Central memory CD4-positive, alpha-beta T cell (primary cell): Measurements from ENCODE around the gene ARHGDIA.

ENCODE experiments used
- DNase-seq: peaks from one replicate; pipeline ENCODE4 v3.0.0; 2022

The ARHGDIA gene

GRCh38 chr17:81822996-81823819 is 47.9 kb downstream of the ARHGDIA start:
- DNase-seq: no peak

DNA sequence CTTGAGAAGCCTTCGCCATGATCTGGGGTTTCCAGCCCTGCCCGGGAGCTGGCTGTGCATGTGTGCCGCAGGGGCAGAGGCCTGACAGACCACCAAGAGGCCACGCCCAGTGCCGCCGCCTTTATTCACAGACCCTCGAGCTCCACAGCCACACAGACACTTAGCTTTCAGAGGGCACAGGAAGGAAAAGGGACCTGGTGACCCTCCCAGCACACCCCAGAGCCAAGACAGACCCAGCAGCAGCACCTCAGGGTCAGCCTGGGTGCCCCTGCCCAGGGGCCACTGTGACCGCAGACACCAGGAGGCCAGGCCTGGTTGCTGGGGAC is 48.9 kb downstream of the ARHGDIA start:
- no peak for DNase-seq

DNA sequence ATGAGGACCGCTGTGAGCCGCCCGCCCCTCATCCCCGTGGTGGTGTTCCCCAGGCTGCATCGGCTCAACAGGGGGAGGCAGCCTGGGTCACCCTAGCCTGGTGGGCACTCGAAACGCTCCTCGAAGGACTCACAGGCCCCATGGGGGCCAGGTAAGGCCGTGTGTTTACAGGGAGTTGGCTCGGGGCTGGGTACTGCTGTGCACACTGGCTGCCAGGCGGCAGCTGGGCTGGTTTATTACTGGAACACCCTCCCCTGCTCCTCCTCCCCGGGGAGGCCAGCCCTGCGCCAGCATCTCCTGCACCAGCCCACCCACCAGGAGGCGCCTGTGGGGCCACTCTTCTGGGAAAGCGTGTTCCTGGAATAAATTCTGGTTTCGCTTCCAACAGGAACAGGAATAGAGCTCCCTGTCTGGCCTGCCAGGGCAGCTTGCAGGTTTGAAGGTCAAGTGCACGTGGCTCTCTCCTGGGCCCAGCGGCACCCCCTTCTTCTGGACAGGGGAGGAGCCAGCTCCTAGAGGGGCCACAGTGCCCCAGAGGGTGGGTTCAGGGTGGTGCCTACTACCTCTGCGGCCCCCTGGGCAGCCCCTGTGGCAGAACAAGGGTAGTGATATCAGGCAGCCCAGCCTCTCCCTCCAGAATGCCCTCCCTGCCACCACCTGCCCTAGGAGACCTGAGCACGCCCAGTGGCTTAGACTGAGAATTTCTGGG is 49.4 kb downstream of the ARHGDIA start:
- DNase-seq: no peak

DNA sequence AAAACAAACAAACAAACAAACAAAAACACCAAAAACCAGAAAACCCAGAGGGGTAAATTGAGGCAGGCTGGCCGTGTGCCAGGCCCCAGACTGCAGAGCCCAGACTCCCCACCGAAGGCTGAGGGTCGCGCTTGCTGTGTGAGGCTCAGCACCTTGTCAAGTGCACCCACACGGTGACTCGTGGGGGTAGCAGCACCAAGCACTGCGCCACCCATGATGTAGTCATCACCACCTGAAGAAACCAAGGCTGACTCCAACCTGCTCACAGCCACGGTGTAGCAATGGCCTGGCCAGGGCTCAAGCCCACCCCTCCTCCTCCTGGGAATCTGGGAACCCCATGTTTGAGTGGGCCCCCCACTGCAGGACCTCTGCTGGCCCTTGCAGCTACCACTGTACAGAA is 50.0 kb downstream of the ARHGDIA start:
- no peak for DNase-seq

- DNase-seq: no peak
Measured at GRCh38 chr17:81819708-81820107, 51.4 kb downstream of the ARHGDIA start.

DNA sequence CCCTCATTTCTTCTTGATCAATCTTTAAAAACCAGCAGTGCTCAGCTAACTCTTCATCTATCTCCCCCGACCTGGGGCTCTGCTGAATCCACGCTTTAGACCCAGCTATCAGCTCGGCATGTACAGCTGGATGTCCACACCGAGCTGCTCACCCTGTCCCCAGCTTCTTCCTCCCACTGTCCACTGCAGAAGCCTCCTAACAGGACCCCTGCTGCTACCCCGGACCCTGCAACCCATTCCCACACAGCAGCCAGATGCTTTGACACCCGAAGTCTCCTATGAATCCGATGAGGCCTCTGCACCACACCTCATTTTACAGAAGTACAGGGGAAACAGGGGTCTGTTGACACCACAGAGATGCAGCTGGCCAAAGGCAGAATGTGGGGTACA is 53.4 kb downstream of the ARHGDIA start:
- DNase-seq: no peak
